ENCODE measurements around the gene PC. TPM values are rescaled to one million over a fixed set of nuclear protein-coding genes. Genes with fewer than 3 reads are reported as not detected.
A peak's percentile ranks its signal among the peaks of the same experiment; 100 is the strongest.

The PC gene
- total RNA-seq, 2 experiments from 2014 or later = 5.6 to 6.5 TPM

- POLR2A ChIA-PET = interaction anchor here (0.8 to 1.1 kb wide), 3 partner anchors 24 to 172 kb away, joined by 3 read pairs; no protein-coding TSS in a partner anchor
- intact Hi-C loops (cut with micrococcal nuclease) = no loop called here
- Mint-ChIP-seq H3K4me3 (no peak overlapping the region), H3K9me3 (no peaks in the 10 kb centered on the region), H3K4me1 (ENCODE audit: low read depth) (peaks cover 11% of the 10 kb centered on the region), H3K36me3 (ENCODE audit: low read depth) (no peaks in the 10 kb centered on the region), H3K27ac (no peak overlapping the region), H3K27me3 (no peaks in the 10 kb centered on the region)
- no peak for TF ChIP-seq CTCF (IDR thresholded peaks at IDR 0.05)
- CTCF ChIA-PET = no interaction called here
- DNase-seq (no peak), ATAC-seq (peak; percentile 12)
These were observed 90.0 kb downstream of the PC start for GRCh38 chr11:66868082-66868725.

GRCh38 chr11:66867425-66868040 is 90.7 kb downstream of the PC start:
- Mint-ChIP-seq H3K27me3 (no peaks in the 10 kb centered on the region), H3K9me3 (no peaks in the 10 kb centered on the region), H3K4me3 (no peak overlapping the region), H3K4me1 (ENCODE audit: low read depth) (peaks cover 11% of the 10 kb centered on the region), H3K36me3 (ENCODE audit: low read depth) (no peaks in the 10 kb centered on the region), H3K27ac (no peak overlapping the region)
- CTCF ChIA-PET = no interaction called here
- TF ChIP-seq CTCF (IDR thresholded peaks at IDR 0.05) = no peak
- POLR2A ChIA-PET = interaction anchor here (0.6 to 1.1 kb wide), 4 partner anchors 23 to 186 kb away, joined by 3 read pairs; no protein-coding TSS in a partner anchor
- DNase-seq (no peak), ATAC-seq (no peak)
- intact Hi-C loops (cut with micrococcal nuclease) = no loop called here

GRCh38 chr11:66866511-66866986 is 91.6 kb downstream of the PC start:
- no peak overlapping the region for H3K27ac Mint-ChIP-seq
- no peaks in the 10 kb centered on the region for H3K36me3 Mint-ChIP-seq (ENCODE audit: low read depth)
- no peak overlapping the region for H3K4me3 Mint-ChIP-seq
- ChIA-PET POLR2A (interaction anchor here (0.6 kb wide), 1 partner anchor 40 kb away, joined by 5 read pairs; no protein-coding TSS in a partner anchor), CTCF (interaction anchor here (1.3 kb wide), 1 partner anchor 11 kb away, joined by 5 read pairs; no protein-coding TSS in a partner anchor)
- intact Hi-C loops (cut with micrococcal nuclease) = no loop called here
- no peak for TF ChIP-seq CTCF (IDR thresholded peaks at IDR 0.05)
- H3K27me3 Mint-ChIP-seq = no peaks in the 10 kb centered on the region
- peaks cover 11% of the 10 kb centered on the region for H3K4me1 Mint-ChIP-seq (ENCODE audit: low read depth)
- ATAC-seq = no peak
- DNase-seq = no peak
- no peaks in the 10 kb centered on the region for H3K9me3 Mint-ChIP-seq

- no peaks in the 10 kb centered on the region for H3K36me3 Mint-ChIP-seq (ENCODE audit: low read depth)
- peaks cover 11% of the 10 kb centered on the region for H3K4me1 Mint-ChIP-seq (ENCODE audit: low read depth)
- ChIA-PET POLR2A (interaction anchor here (0.6 kb wide), 2 partner anchors 40 to 223 kb away, joined by 3 to 5 read pairs; no protein-coding TSS in a partner anchor), CTCF (interaction anchor here (1.3 kb wide), 1 partner anchor 10 kb away, joined by 5 read pairs; no protein-coding TSS in a partner anchor)
- H3K4me3 Mint-ChIP-seq = no peak overlapping the region
- DNase-seq (no peak), ATAC-seq (no peak)
- no peak for TF ChIP-seq CTCF (IDR thresholded peaks at IDR 0.05)
- no peaks in the 10 kb centered on the region for H3K9me3 Mint-ChIP-seq
- no peaks in the 10 kb centered on the region for H3K27me3 Mint-ChIP-seq
- intact Hi-C loops (cut with micrococcal nuclease) = no loop called here
- H3K27ac Mint-ChIP-seq = no peak overlapping the region
These were observed 92.2 kb downstream of the PC start for GRCh38 chr11:66866007-66866406.
